Measurements from ENCODE around the gene WWOX.

The WWOX gene

DNA sequence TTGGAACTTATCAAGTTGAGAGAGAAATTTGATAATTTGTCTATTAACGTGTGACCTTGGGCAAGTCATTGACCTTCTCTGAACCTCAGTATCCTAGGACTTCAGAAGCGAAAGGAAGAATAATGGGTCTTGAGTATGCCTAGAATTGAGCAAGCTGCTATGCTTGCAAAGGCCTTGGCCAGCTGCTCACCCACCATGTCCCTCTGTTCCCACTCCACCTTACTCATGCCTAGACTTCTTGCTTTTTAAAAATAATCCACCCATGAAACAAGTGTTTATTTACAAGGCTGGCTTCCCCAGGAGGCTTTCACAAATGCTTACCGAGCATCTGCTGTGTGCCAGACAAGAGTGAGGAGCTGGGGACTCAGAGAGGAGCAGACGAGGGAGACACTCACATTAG lies 910.4 kb downstream of the WWOX start:
- Histone ChIP-seq H3K36me3 (ENCODE audit: control insufficient read depth, low read depth, low read length) (no peaks in the 10 kb centered on the region), H3K27ac (ENCODE audit: low read length) (no peak overlapping the region), H3K4me1 (ENCODE audit: control insufficient read depth, low read depth, low read length) (no peaks in the 10 kb centered on the region), H3K9me3 (ENCODE audit: control insufficient read depth, low read depth, low read length) (no peaks in the 10 kb centered on the region), H3K27me3 (ENCODE audit: control insufficient read depth, insufficient read depth, low read length) (no peaks in the 10 kb centered on the region), H3K4me3 (ENCODE audit: low read length) (no peak overlapping the region), H3K9ac (ENCODE audit: low read length) (no peak overlapping the region)

DNA sequence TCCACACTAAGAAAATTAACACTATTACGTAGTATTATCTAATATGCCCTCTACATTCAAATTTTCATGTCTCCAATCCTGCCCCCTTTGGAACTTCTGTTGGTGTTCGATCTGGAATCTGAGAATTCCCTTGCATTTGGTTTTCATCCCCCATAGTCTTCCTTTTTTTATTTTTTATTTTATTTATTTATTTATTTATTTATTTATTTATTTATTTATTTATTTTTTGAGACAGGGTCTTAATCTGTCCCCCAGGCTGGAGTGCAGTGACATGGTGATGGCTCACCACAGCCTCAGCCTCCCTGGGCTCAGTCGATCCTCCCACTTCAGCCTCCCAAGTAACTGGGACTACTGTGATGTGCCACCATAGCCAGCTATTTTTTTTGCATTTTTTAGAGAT lies 911.8 kb downstream of the WWOX start:
- Histone ChIP-seq H3K4me3 (ENCODE audit: low read length) (no peak overlapping the region), H3K27ac (ENCODE audit: low read length) (no peak overlapping the region), H3K9ac (ENCODE audit: low read length) (no peak overlapping the region), H3K4me1 (ENCODE audit: control insufficient read depth, low read depth, low read length) (no peaks in the 10 kb centered on the region), H3K27me3 (ENCODE audit: control insufficient read depth, insufficient read depth, low read length) (no peaks in the 10 kb centered on the region), H3K9me3 (ENCODE audit: control insufficient read depth, low read depth, low read length) (no peaks in the 10 kb centered on the region), H3K36me3 (ENCODE audit: control insufficient read depth, low read depth, low read length) (no peaks in the 10 kb centered on the region)

DNA sequence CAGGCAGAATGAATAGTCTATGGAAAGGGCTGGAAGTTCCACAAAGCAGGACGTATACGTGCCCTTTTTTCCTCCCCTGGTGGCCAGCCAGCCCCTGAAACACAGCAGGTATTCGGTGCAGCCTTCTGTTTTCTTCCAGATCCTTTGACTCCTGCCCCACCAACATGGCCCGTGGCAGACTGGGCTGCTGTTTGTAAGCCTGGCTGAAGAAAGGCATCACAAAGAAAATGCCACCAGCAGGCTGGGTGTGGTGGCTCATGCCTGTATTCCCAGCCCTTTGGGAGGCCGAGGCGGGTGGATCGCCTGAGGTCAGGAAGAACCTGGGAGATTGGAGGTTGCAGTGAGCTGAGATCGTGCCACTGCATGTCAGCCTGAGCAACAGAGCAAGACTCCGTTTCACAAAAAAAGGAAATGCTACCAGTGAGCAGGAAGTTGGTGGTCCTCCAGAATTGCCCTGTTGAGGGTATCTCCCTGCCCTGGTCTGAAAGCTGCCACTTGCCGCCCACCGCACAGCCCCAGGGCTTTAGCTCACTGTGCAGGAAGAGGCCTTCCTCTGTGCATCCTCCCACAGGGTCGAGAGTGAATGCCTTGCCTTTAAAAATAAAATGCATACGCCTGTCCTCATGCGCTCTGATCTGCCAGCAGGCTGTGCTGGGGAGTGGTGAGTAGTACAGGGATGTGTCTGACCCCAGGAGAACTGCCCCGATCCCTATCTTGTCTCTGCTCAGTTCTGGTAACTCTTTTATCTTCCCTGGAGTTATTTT lies 913.4 kb downstream of the WWOX start:
- Histone ChIP-seq H3K27ac (ENCODE audit: low read length) (no peak overlapping the region), H3K36me3 (ENCODE audit: control insufficient read depth, low read depth, low read length) (no peaks in the 10 kb centered on the region), H3K9me3 (ENCODE audit: control insufficient read depth, low read depth, low read length) (no peaks in the 10 kb centered on the region), H3K27me3 (ENCODE audit: control insufficient read depth, insufficient read depth, low read length) (no peaks in the 10 kb centered on the region), H3K9ac (ENCODE audit: low read length) (no peak overlapping the region), H3K4me1 (ENCODE audit: control insufficient read depth, low read depth, low read length) (no peaks in the 10 kb centered on the region), H3K4me3 (ENCODE audit: low read length) (no peak overlapping the region)

GRCh38 chr16:79013930-79014660 lies 914.6 kb downstream of the WWOX start:
- no peak overlapping the region for H3K4me3 ChIP-seq (ENCODE audit: low read length)
- no peaks in the 10 kb centered on the region for H3K9me3 ChIP-seq (ENCODE audit: control insufficient read depth, low read depth, low read length)

GRCh38 chr16:79018650-79019429 lies 919.4 kb downstream of the WWOX start:
- Histone ChIP-seq H3K27me3 (ENCODE audit: control insufficient read depth, insufficient read depth, low read length) (no peaks in the 10 kb centered on the region), H3K27ac (ENCODE audit: low read length) (no peak overlapping the region), H3K9me3 (ENCODE audit: control insufficient read depth, low read depth, low read length) (no peaks in the 10 kb centered on the region), H3K36me3 (ENCODE audit: control insufficient read depth, low read depth, low read length) (no peaks in the 10 kb centered on the region), H3K4me3 (ENCODE audit: low read length) (no peak overlapping the region), H3K9ac (ENCODE audit: low read length) (no peak overlapping the region), H3K4me1 (ENCODE audit: control insufficient read depth, low read depth, low read length) (no peaks in the 10 kb centered on the region)

More at GRCh38 chr16:79013930-79014660, 914.6 kb downstream of the WWOX start:
- H3K27ac ChIP-seq (ENCODE audit: low read length): no peak overlapping the region
- no peak overlapping the region for H3K9ac ChIP-seq (ENCODE audit: low read length)
- no peaks in the 10 kb centered on the region for H3K4me1 ChIP-seq (ENCODE audit: control insufficient read depth, low read depth, low read length)
- no peaks in the 10 kb centered on the region for H3K27me3 ChIP-seq (ENCODE audit: control insufficient read depth, insufficient read depth, low read length)
- no peaks in the 10 kb centered on the region for H3K36me3 ChIP-seq (ENCODE audit: control insufficient read depth, low read depth, low read length)

DNA sequence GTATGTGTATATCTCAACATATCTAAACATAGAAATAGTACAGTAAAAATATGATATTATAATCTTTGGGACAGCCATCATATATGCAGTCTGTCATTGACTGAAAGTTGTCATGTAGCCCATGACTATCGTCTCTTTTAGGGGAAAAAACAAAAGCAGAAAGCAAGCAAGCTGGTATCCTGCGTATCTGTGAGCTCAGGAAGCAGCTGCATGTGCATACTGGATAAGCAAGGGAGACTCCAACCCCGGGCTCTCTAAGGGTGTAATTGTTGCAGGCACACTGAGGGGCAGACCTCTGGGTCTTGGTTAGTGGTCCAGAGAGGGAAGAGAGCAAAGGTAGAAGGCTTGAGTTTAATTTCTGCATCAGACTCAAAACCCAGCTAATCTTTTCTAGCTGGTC lies 920.0 kb downstream of the WWOX start:
- no peaks in the 10 kb centered on the region for H3K9me3 ChIP-seq (ENCODE audit: control insufficient read depth, low read depth, low read length)
- no peaks in the 10 kb centered on the region for H3K27me3 ChIP-seq (ENCODE audit: control insufficient read depth, insufficient read depth, low read length)
- no peak overlapping the region for H3K4me3 ChIP-seq (ENCODE audit: low read length)
- no peaks in the 10 kb centered on the region for H3K4me1 ChIP-seq (ENCODE audit: control insufficient read depth, low read depth, low read length)
- no peak overlapping the region for H3K9ac ChIP-seq (ENCODE audit: low read length)
- no peaks in the 10 kb centered on the region for H3K36me3 ChIP-seq (ENCODE audit: control insufficient read depth, low read depth, low read length)
- H3K27ac ChIP-seq (ENCODE audit: low read length): no peak overlapping the region

GRCh38 chr16:79021991-79022630 lies 922.7 kb downstream of the WWOX start:
- Histone ChIP-seq H3K36me3 (ENCODE audit: control insufficient read depth, low read depth, low read length) (no peaks in the 10 kb centered on the region), H3K9me3 (ENCODE audit: control insufficient read depth, low read depth, low read length) (no peaks in the 10 kb centered on the region), H3K27ac (ENCODE audit: low read length) (no peak overlapping the region), H3K4me3 (ENCODE audit: low read length) (no peak overlapping the region), H3K27me3 (ENCODE audit: control insufficient read depth, insufficient read depth, low read length) (no peaks in the 10 kb centered on the region), H3K9ac (ENCODE audit: low read length) (no peak overlapping the region), H3K4me1 (ENCODE audit: control insufficient read depth, low read depth, low read length) (no peaks in the 10 kb centered on the region)

DNA sequence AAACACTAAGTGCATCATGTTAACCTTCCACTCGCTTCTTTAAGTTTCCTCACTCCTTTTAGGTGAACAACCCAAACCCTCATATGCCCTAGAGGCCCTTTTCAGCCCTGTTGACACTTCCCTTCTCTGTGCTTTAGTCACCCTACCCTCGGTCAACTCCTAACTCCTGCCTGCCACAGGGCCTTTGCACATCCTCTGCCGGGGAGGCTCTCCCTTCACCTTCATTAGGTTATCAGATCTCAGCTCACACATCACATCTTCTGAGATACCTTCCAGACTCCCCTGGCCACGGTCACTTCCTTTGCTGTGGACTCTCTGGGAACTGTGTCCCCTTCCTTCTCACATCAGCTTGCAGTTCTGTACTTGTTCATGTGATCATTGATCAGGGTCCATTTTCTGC lies 926.7 kb downstream of the WWOX start:
- no peak overlapping the region for H3K27ac ChIP-seq (ENCODE audit: low read length)
- no peaks in the 10 kb centered on the region for H3K27me3 ChIP-seq (ENCODE audit: control insufficient read depth, insufficient read depth, low read length)
- no peak overlapping the region for H3K9ac ChIP-seq (ENCODE audit: low read length)
- H3K4me3 ChIP-seq (ENCODE audit: low read length): no peak overlapping the region
- no peaks in the 10 kb centered on the region for H3K9me3 ChIP-seq (ENCODE audit: control insufficient read depth, low read depth, low read length)
- no peaks in the 10 kb centered on the region for H3K4me1 ChIP-seq (ENCODE audit: control insufficient read depth, low read depth, low read length)
- H3K36me3 ChIP-seq (ENCODE audit: control insufficient read depth, low read depth, low read length): no peaks in the 10 kb centered on the region

- Histone ChIP-seq H3K27ac (ENCODE audit: low read length) (no peak overlapping the region), H3K4me3 (ENCODE audit: low read length) (no peak overlapping the region), H3K36me3 (ENCODE audit: control insufficient read depth, low read depth, low read length) (no peaks in the 10 kb centered on the region), H3K4me1 (ENCODE audit: control insufficient read depth, low read depth, low read length) (no peaks in the 10 kb centered on the region), H3K9ac (ENCODE audit: low read length) (no peak overlapping the region), H3K27me3 (ENCODE audit: control insufficient read depth, insufficient read depth, low read length) (no peaks in the 10 kb centered on the region), H3K9me3 (ENCODE audit: control insufficient read depth, low read depth, low read length) (no peaks in the 10 kb centered on the region)
Observed at GRCh38 chr16:79036541-79036940, 937.1 kb downstream of the WWOX start.

DNA sequence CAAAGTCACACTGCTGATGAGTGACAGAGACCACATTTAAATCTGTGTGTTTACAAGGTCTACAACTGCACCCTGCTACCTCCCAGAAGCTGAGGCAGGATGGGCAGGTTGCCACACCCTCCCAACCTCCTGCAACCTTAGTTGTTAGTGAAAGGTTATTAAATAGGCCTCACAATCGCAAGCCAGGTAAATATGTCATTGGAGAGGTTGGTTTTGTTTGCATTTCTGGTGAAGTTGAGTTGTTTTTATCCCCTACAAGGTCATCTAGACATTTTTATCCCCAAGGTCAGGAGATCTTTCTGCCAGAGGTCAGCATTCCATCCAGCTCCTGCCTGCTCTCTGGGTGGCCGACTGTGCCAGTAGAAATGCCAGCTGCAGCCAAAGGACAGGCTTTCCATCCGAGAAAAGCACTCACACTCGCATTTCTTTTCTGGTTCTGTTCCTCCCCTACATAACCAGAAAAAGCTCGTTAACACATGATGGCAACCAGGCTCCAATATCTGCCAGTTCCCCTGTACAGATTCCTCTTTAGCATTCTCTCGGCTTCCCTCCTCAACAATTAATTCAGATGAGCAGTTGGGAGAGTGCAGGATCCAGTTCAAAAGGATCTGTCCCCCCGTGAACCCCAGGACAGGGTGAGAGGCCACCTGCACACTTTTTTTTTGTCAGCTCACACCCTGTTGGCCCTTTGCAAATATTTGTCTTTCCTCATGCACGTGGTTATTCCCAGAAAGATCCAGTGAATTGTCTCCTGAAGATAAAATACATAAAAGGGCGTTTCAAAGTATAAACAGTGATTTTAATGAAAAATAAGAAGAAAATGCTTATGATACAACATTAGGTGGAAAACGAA lies 938.3 kb downstream of the WWOX start:
- H3K9ac ChIP-seq (ENCODE audit: low read length): no peak overlapping the region
- H3K9me3 ChIP-seq (ENCODE audit: control insufficient read depth, low read depth, low read length): no peaks in the 10 kb centered on the region
- H3K4me3 ChIP-seq (ENCODE audit: low read length): no peak overlapping the region
- no peaks in the 10 kb centered on the region for H3K4me1 ChIP-seq (ENCODE audit: control insufficient read depth, low read depth, low read length)
- no peak overlapping the region for H3K27ac ChIP-seq (ENCODE audit: low read length)
- H3K36me3 ChIP-seq (ENCODE audit: control insufficient read depth, low read depth, low read length): no peaks in the 10 kb centered on the region
- no peaks in the 10 kb centered on the region for H3K27me3 ChIP-seq (ENCODE audit: control insufficient read depth, insufficient read depth, low read length)

All from iPS-18a (cell line).